CD4-positive, alpha-beta memory T cell (primary cell): ENCODE measurements around the gene PID1. TPM values are rescaled to one million over a fixed set of nuclear protein-coding genes. Genes with fewer than 3 reads are reported as not detected.

Source experiments
- CTCF ChIA-PET: fragments of 350-600 bp; sonication (Branson Sonifier 250); formaldehyde crosslinking; loops from one replicate; lab custom pipeline; 2021; ENCODE audit warnings: inconsistent platforms; ENCODE audit not compliant: partially characterized antibody; lab: Charles Lee
- POLR2A ChIA-PET: fragments of 350-600 bp; sonication (Branson Sonifier 250); formaldehyde crosslinking; loops from one replicate; lab custom pipeline; 2021; ENCODE audit not compliant: partially characterized antibody; lab: Charles Lee
- DNase-seq, 5 donors: peaks; one replicate each; pipeline versions ENCODE4 v3.0.0 to v3.0.0-alpha.2; 2020 to 2022; ENCODE audit warnings: mixed read lengths in 1 of 5
- H3K27ac ChIP-seq: one replicate; pipeline ENCODE4 v1.7.0; 2013; ENCODE audit warnings: low read depth, low read length
- H3K27me3 ChIP-seq: 2 replicates; pipeline ENCODE4 v1.7.0; 2013; ENCODE audit warnings: mild to moderate bottlenecking, low read length, moderate library complexity; ENCODE audit not compliant: insufficient read depth
- H3K36me3 ChIP-seq: 2 replicates; pipeline ENCODE4 v1.7.0; 2013; ENCODE audit warnings: mild to moderate bottlenecking, low read length, moderate library complexity; ENCODE audit not compliant: insufficient read depth
- H3K4me1 ChIP-seq: 2 replicates; pipeline ENCODE4 v1.7.0; 2013; ENCODE audit warnings: mild to moderate bottlenecking, low read length, moderate library complexity; ENCODE audit not compliant: insufficient read depth
- H3K4me3 ChIP-seq, 2 donors: one replicate each; pipeline ENCODE4 v1.7.0; 2013; ENCODE audit warnings: low read length in 2 of 2, mild to moderate bottlenecking in 1 of 2
- H3K9me3 ChIP-seq, 2 donors: one replicate each; pipeline ENCODE4 v1.7.0; 2013; ENCODE audit warnings: low read length in 2 of 2, control low read depth in 1 of 2; ENCODE audit not compliant: control insufficient read depth in 1 of 2
- H3K27ac Mint-ChIP-seq, 7 donors: one replicate each; pipeline ENCODE4 v1.8.0; 2020 to 2021; ENCODE audit warnings: mixed read lengths in 7 of 7, mild to moderate bottlenecking in 6 of 7, inconsistent platforms in 3 of 7, moderate library complexity in 3 of 7
- H3K27me3 Mint-ChIP-seq, 2 donors: one replicate each; pipeline ENCODE4 v1.8.0; 2020 to 2021; ENCODE audit warnings: mixed read lengths in 2 of 2
- H3K36me3 Mint-ChIP-seq, 2 donors: one replicate each; pipeline ENCODE4 v1.8.0; 2020 to 2021; ENCODE audit warnings: mixed read lengths in 2 of 2, inconsistent platforms in 1 of 2, mild to moderate bottlenecking in 1 of 2
- H3K4me1 Mint-ChIP-seq, 4 donors: one replicate each; pipeline ENCODE4 v1.8.0; 2020 to 2021; ENCODE audit warnings: mixed read lengths in 4 of 4, mild to moderate bottlenecking in 1 of 4
- H3K4me3 Mint-ChIP-seq, 8 donors: one replicate each; pipeline ENCODE4 v1.8.0; 2020 to 2021; ENCODE audit warnings: mixed read lengths in 8 of 8, mild to moderate bottlenecking in 7 of 8, moderate library complexity in 6 of 8, inconsistent platforms in 3 of 8
- H3K9me3 Mint-ChIP-seq, 8 donors: one replicate each; pipeline ENCODE4 v1.8.0; 2020 to 2021; ENCODE audit warnings: mixed read lengths in 8 of 8, mild to moderate bottlenecking in 5 of 8, inconsistent platforms in 3 of 8, moderate library complexity in 1 of 8
- intact Hi-C: fragments of 100-400 bp; cut with micrococcal nuclease; formaldehyde crosslinking; loops from one replicate; pipeline ENCODE4 v1.15.1; 2023
- polyA plus RNA-seq, 2 donors: library from polyadenylated mRNA; unstranded; fragments of 300-500 nt; fragmentation: Illumina TruSeq; gene quantifications; one replicate each; pipeline ENCODE4 v1.2.3, GENCODE V29; 2021
- total RNA-seq, 2 experiments: library from RNA; stranded (reverse); gene quantifications; one replicate each; pipeline ENCODE4 v1.2.3, GENCODE V29; 2021

PID1 gene
- total and polyA plus RNA-seq, 4 experiments from 2014 or later, result 0.47 to 0.55 TPM; not detected in 2

DNA sequence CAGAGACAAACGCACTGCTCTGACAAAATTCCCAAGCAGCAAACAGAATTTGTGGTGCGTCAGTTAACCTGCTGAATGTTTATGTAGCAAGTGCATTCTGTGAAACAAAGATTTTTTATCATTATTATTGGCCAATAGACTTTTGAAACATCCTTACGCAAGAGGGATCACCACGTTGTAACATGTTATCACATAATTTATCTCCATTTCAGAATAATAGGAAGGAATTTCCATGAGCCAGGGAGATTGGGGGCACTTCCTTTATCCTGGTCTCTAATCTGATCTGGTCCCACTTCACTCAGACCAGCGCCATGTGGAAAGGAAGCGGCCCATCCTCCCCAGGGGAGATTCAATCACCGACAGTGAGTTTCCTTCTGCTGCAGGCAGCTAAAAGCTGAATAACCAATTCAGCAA lies 166.1 kb downstream of the PID1 start:
- Histone ChIP-seq H3K36me3 (no peaks in the 10 kb centered on the region), H3K4me3 (no peak overlapping the region)
- H3K27me3 Mint-ChIP-seq, result peaks cover 0 to 3% of the 10 kb centered on the region in 2 donors

DNA sequence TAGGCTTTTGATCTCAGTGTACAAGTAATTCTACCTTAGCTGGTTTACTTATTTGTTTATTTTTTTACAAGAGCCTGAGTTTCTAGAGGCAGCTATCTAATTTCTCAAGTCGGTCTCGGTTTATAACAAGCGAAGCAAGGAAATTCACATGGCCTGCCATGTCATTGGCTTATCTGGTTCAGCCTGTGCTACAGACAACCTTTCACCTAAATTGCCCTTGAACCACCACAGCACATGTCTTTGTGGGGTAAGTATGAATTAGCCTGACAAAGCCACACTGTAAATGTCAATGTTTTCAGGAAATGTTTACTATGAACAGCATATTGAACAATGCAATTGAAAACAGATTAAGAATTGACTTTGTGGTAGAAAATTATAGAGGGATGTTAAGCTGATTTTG lies 167.1 kb downstream of the PID1 start:
- Histone ChIP-seq H3K4me1 (no peaks in the 10 kb centered on the region), H3K4me3 (no peak overlapping the region), H3K9me3 (peaks cover 0 to 4% of the 10 kb centered on the region in 2 donors), H3K36me3 (no peaks in the 10 kb centered on the region), H3K27ac (no peak overlapping the region), H3K27me3 (no peaks in the 10 kb centered on the region)
- no peak for DNase-seq
- no peaks in the 10 kb centered on the region for H3K4me1 Mint-ChIP-seq
- ChIA-PET POLR2A (no interaction called here), CTCF (no interaction called here)
- peaks cover 0 to 3% of the 10 kb centered on the region in 2 donors for H3K27me3 Mint-ChIP-seq
- no peak overlapping the region for H3K27ac Mint-ChIP-seq
- no peak overlapping the region for H3K4me3 Mint-ChIP-seq
- peaks cover 0 to 8% (median 2%) of the 10 kb centered on the region in 8 donors for H3K9me3 Mint-ChIP-seq
- H3K36me3 Mint-ChIP-seq, result no peaks in the 10 kb centered on the region
- intact Hi-C loops, result no loop called here

More for the DNA sequence above, 166.1 kb downstream of the PID1 start:
- no peak overlapping the region for H3K27ac ChIP-seq
- H3K9me3 Mint-ChIP-seq, result peaks cover 0 to 8% (median 3%) of the 10 kb centered on the region in 8 donors
- no peaks in the 10 kb centered on the region for H3K4me1 ChIP-seq
- no peak for DNase-seq
- POLR2A ChIA-PET, result no interaction called here
- intact Hi-C loops, result no loop called here
- CTCF ChIA-PET, result interaction anchor here (0.9 kb wide), 1 partner anchor 9 kb away, joined by 3 read pairs; no protein-coding TSS in a partner anchor
- H3K27ac Mint-ChIP-seq, result no peak overlapping the region
- peaks cover 0 to 4% of the 10 kb centered on the region in 2 donors for H3K9me3 ChIP-seq
- no peaks in the 10 kb centered on the region for H3K4me1 Mint-ChIP-seq
- H3K27me3 ChIP-seq, result no peaks in the 10 kb centered on the region
- H3K4me3 Mint-ChIP-seq, result no peak overlapping the region
- H3K36me3 Mint-ChIP-seq, result no peaks in the 10 kb centered on the region

GRCh38 chr2:229101314-229101713 lies 169.8 kb downstream of the PID1 start:
- Mint-ChIP-seq H3K27me3 (no peaks in the 10 kb centered on the region), H3K27ac (no peak overlapping the region), H3K4me1 (no peaks in the 10 kb centered on the region), H3K4me3 (no peak overlapping the region), H3K36me3 (no peaks in the 10 kb centered on the region), H3K9me3 (peaks cover 0 to 8% (median 2%) of the 10 kb centered on the region in 8 donors)
- intact Hi-C loops, result no loop called here
- H3K36me3 ChIP-seq, result no peaks in the 10 kb centered on the region
- POLR2A ChIA-PET, result no interaction called here
- H3K9me3 ChIP-seq, result peaks cover 0 to 1% of the 10 kb centered on the region in 2 donors
- DNase-seq, result no peak
- no peak overlapping the region for H3K27ac ChIP-seq
- CTCF ChIA-PET, result no interaction called here
- no peaks in the 10 kb centered on the region for H3K4me1 ChIP-seq
- H3K27me3 ChIP-seq, result no peaks in the 10 kb centered on the region
- no peak overlapping the region for H3K4me3 ChIP-seq

DNA sequence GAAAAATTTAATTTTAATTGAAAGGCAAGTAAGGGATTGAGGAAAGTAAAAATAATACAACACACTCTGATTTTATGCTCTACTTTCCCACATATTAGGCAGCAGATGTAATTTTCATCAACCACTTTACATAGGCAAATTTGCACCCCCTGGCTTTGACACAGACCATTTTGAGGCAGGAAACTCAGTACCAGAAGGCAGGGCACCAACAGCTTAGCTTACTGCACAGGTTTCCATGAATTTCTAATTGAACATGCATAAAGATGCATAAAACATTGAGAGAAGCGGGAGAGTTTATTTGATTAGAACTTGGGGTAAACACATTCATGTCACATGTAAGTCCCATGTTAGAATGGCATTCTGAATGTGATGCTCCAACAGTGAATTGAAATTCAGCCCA lies 171.9 kb downstream of the PID1 start:
- no peak overlapping the region for H3K27ac ChIP-seq
- Mint-ChIP-seq H3K27ac (no peak overlapping the region), H3K4me1 (no peaks in the 10 kb centered on the region), H3K9me3 (peaks cover 0 to 10% (median 3%) of the 10 kb centered on the region in 8 donors), H3K4me3 (no peak overlapping the region), H3K36me3 (no peaks in the 10 kb centered on the region), H3K27me3 (no peaks in the 10 kb centered on the region)
- DNase-seq, result no peak
- H3K4me3 ChIP-seq, result no peak overlapping the region
- H3K27me3 ChIP-seq, result no peaks in the 10 kb centered on the region
- ChIA-PET POLR2A (no interaction called here), CTCF (no interaction called here)
- no peaks in the 10 kb centered on the region for H3K9me3 ChIP-seq
- intact Hi-C loops, result no loop called here
- H3K36me3 ChIP-seq, result no peaks in the 10 kb centered on the region
- no peaks in the 10 kb centered on the region for H3K4me1 ChIP-seq

DNA sequence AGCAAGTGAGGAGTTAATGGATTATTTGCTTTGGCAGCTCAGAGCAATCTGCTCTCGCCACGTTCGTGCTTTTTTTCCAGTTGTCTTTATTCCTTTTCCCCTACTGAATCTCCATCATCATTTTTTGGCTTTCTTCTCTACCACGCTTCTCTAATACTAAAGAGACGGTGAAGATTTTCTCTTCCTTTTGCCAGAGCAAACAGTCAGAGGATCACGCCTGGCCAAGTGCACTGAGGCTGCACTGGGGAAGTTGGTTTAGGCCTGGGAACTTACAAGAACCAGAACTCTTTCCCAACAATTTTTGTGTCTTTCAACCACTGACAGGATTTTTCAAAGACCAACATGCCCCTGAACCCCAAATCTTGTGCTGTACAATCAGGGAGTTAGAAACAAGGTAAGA lies 172.3 kb downstream of the PID1 start:
- POLR2A ChIA-PET, result no interaction called here
- no peak overlapping the region for H3K27ac Mint-ChIP-seq
- Histone ChIP-seq H3K9me3 (no peaks in the 10 kb centered on the region), H3K36me3 (no peaks in the 10 kb centered on the region), H3K4me1 (no peaks in the 10 kb centered on the region), H3K4me3 (no peak overlapping the region), H3K27ac (no peak overlapping the region), H3K27me3 (no peaks in the 10 kb centered on the region)
- no peaks in the 10 kb centered on the region for H3K27me3 Mint-ChIP-seq
- CTCF ChIA-PET, result no interaction called here
- no peaks in the 10 kb centered on the region for H3K36me3 Mint-ChIP-seq
- no peaks in the 10 kb centered on the region for H3K4me1 Mint-ChIP-seq
- peaks cover 0 to 9% (median 3%) of the 10 kb centered on the region in 8 donors for H3K9me3 Mint-ChIP-seq
- no peak for DNase-seq
- no peak overlapping the region for H3K4me3 Mint-ChIP-seq
- intact Hi-C loops, result no loop called here

- no peaks in the 10 kb centered on the region for H3K36me3 ChIP-seq
- ChIA-PET CTCF (interaction anchor here (1.2 kb wide), 1 partner anchor 9 kb away, joined by 3 read pairs; no protein-coding TSS in a partner anchor), POLR2A (no interaction called here)
- H3K9me3 Mint-ChIP-seq, result peaks cover 0 to 8% (median 5%) of the 10 kb centered on the region in 8 donors
- H3K36me3 Mint-ChIP-seq, result no peaks in the 10 kb centered on the region
- no peak overlapping the region for H3K4me3 ChIP-seq
- H3K27me3 ChIP-seq, result no peaks in the 10 kb centered on the region
- H3K4me1 ChIP-seq, result no peaks in the 10 kb centered on the region
- no peak for DNase-seq
- no peak overlapping the region for H3K4me3 Mint-ChIP-seq
- no peak overlapping the region for H3K27ac ChIP-seq
- H3K9me3 ChIP-seq, result no peaks in the 10 kb centered on the region
- no peaks in the 10 kb centered on the region for H3K4me1 Mint-ChIP-seq
- H3K27ac Mint-ChIP-seq, result no peak overlapping the region
- no peaks in the 10 kb centered on the region for H3K27me3 Mint-ChIP-seq
- intact Hi-C loops, result no loop called here
These were observed 174.5 kb downstream of the PID1 start for GRCh38 chr2:229096409-229097066.

GRCh38 chr2:229095472-229095871 lies 175.6 kb downstream of the PID1 start:
- Mint-ChIP-seq H3K4me1 (no peaks in the 10 kb centered on the region), H3K36me3 (no peaks in the 10 kb centered on the region), H3K9me3 (peaks cover 0 to 8% (median 5%) of the 10 kb centered on the region in 8 donors), H3K27me3 (no peaks in the 10 kb centered on the region), H3K4me3 (no peak overlapping the region), H3K27ac (no peak overlapping the region)
- Histone ChIP-seq H3K4me3 (no peak overlapping the region), H3K9me3 (no peaks in the 10 kb centered on the region), H3K36me3 (no peaks in the 10 kb centered on the region), H3K27ac (no peak overlapping the region), H3K4me1 (no peaks in the 10 kb centered on the region), H3K27me3 (no peaks in the 10 kb centered on the region)
- intact Hi-C loops, result no loop called here
- POLR2A ChIA-PET, result no interaction called here
- DNase-seq, result no peak
- CTCF ChIA-PET, result no interaction called here
